GM12878 (cell line): Measurements from ENCODE around the gene VAV2. TPM values are rescaled to one million over a fixed set of nuclear protein-coding genes. Genes with fewer than 3 reads are reported as not detected.

Experiments
- ASH2L ChIP-seq: fragments of 300-600, 200-600 bp; sonication (generic); IDR thresholded peaks from 2 replicates; pipeline ENCODE4 v1.6.1; 2017; ENCODE audit warnings: low read depth, mild to moderate bottlenecking, borderline replicate concordance
- BCL11A ChIP-seq: IDR thresholded peaks from 2 replicates; pipeline ENCODE4 v1.6.1; 2011; ENCODE audit warnings: low read depth, low read length
- BMI1 ChIP-seq: fragments of 450-650 bp; IDR thresholded peaks from 2 replicates; pipeline ENCODE4 v1.6.1; 2016; ENCODE audit warnings: mild to moderate bottlenecking, moderate library complexity, borderline replicate concordance
- CUX1 ChIP-seq: IDR thresholded peaks from 2 replicates; pipeline ENCODE4 v1.6.1; 2012; ENCODE audit warnings: improper control_type of control experiment, low read depth, low read length; ENCODE audit not compliant: insufficient replicate concordance
- FOXM1 ChIP-seq: IDR thresholded peaks from 2 replicates; pipeline ENCODE4 v1.6.1; 2012; ENCODE audit warnings: low read depth, mild to moderate bottlenecking, inconsistent platforms, low read length, moderate library complexity
- IKZF1 ChIP-seq: fragments of 450-650 bp; conservative IDR thresholded peaks from 2 replicates; pipeline ENCODE4 v1.6.1; 2017; ENCODE audit warnings: antibody characterized with exemption, mild to moderate bottlenecking
- NFIC ChIP-seq: IDR thresholded peaks from 2 replicates; pipeline ENCODE4 v1.6.1; 2012; ENCODE audit warnings: low read depth, mild to moderate bottlenecking, inconsistent platforms, low read length, moderate library complexity
- ZNF687 ChIP-seq: fragments of 450-650 bp; IDR thresholded peaks from 2 replicates; pipeline ENCODE4 v1.6.1; 2017; ENCODE audit warnings: mild to moderate bottlenecking, moderate library complexity
- polyA plus RNA-seq, 11 experiments: library from polyadenylated mRNA; depleted of rRNA in 4 of 11; unstranded in 6 of 11; stranded (reverse) in 5 of 11; fragments of >200 nt; fragmentation: Nextera tagmentation in 4 of 11; fragmentation: Illumina TruSeq in 1 of 11; extraction: Ambion mirVana in 4 of 11; extraction: Trizol in 1 of 11; gene quantifications; 1 replicate in 1 of 11; 2 replicates in 10 of 11; pipeline versions ENCODE4 v1.2.1 to v1.2.3, GENCODE V29; 2011 to 2016; ENCODE audit warnings: inconsistent platforms in 2 of 11, missing spikeins in 2 of 11, low read depth in 1 of 11
- total RNA-seq, 4 experiments: library from RNA; depleted of rRNA in 3 of 4; stranded (reverse); fragments of >200 nt in 3 of 4; fragmentation: Illumina TruSeq in 1 of 4; extraction: Trizol in 1 of 4; gene quantifications; 2 replicates each; pipeline versions ENCODE4 v1.2.1 to v1.2.3, GENCODE V29; 2013 to 2021
- TF ChIP-seq, protein P1 (sequence below): fragments of 450-650 bp; IDR thresholded peaks from 2 replicates; pipeline ENCODE4 v1.6.1; 2014; ENCODE audit warnings: mild to moderate bottlenecking
- TF ChIP-seq, protein P2 (sequence below): fragments of 450-650 bp; IDR thresholded peaks from 2 replicates; pipeline ENCODE4 v1.6.1; 2016; ENCODE audit warnings: mild to moderate bottlenecking
- TF ChIP-seq, protein P3 (sequence below), 3 experiments: IDR thresholded peaks in 2 of 3; conservative IDR thresholded peaks in 1 of 3; 2 replicates each; pipeline ENCODE4 v1.5.1; 2011; ENCODE audit warnings: low read depth in 3 of 3, low read length in 3 of 3, mild to moderate bottlenecking in 3 of 3, control low read depth in 2 of 3, moderate library complexity in 2 of 3, inconsistent platforms in 1 of 3, mixed read lengths in 1 of 3; ENCODE audit not compliant: control insufficient read depth in 2 of 3, insufficient read depth in 1 of 3; ENCODE audit errors: extremely low read depth in 1 of 3

VAV2 gene
- total and polyA plus RNA-seq, 10 of the 15 experiments (the other 5 are each of a cell fraction or from before 2014, with no cell fraction given): 0.13 to 43.9 (median 16.9) TPM

- no peak for TF ChIP-seq ZNF687
- TF ChIP-seq FOXM1: no peak
- TF ChIP-seq BMI1: no peak
- no peak for TF ChIP-seq CUX1
- TF ChIP-seq, protein P1, sequence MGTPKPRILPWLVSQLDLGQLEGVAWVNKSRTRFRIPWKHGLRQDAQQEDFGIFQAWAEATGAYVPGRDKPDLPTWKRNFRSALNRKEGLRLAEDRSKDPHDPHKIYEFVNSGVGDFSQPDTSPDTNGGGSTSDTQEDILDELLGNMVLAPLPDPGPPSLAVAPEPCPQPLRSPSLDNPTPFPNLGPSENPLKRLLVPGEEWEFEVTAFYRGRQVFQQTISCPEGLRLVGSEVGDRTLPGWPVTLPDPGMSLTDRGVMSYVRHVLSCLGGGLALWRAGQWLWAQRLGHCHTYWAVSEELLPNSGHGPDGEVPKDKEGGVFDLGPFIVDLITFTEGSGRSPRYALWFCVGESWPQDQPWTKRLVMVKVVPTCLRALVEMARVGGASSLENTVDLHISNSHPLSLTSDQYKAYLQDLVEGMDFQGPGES: no peak
- no peak for TF ChIP-seq BCL11A
- no peak for TF ChIP-seq NFIC
- no peak for TF ChIP-seq ASH2L
- no peak for TF ChIP-seq IKZF1
- TF ChIP-seq, protein P2, sequence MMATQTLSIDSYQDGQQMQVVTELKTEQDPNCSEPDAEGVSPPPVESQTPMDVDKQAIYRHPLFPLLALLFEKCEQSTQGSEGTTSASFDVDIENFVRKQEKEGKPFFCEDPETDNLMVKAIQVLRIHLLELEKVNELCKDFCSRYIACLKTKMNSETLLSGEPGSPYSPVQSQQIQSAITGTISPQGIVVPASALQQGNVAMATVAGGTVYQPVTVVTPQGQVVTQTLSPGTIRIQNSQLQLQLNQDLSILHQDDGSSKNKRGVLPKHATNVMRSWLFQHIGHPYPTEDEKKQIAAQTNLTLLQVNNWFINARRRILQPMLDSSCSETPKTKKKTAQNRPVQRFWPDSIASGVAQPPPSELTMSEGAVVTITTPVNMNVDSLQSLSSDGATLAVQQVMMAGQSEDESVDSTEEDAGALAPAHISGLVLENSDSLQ: no peak
- TF ChIP-seq, protein P3, sequence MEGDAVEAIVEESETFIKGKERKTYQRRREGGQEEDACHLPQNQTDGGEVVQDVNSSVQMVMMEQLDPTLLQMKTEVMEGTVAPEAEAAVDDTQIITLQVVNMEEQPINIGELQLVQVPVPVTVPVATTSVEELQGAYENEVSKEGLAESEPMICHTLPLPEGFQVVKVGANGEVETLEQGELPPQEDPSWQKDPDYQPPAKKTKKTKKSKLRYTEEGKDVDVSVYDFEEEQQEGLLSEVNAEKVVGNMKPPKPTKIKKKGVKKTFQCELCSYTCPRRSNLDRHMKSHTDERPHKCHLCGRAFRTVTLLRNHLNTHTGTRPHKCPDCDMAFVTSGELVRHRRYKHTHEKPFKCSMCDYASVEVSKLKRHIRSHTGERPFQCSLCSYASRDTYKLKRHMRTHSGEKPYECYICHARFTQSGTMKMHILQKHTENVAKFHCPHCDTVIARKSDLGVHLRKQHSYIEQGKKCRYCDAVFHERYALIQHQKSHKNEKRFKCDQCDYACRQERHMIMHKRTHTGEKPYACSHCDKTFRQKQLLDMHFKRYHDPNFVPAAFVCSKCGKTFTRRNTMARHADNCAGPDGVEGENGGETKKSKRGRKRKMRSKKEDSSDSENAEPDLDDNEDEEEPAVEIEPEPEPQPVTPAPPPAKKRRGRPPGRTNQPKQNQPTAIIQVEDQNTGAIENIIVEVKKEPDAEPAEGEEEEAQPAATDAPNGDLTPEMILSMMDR (IDR thresholded peaks at IDR 0.05 in 2 of 3, conservative IDR thresholded peaks at IDR 0.05 in 1 of 3; ENCODE audit: control insufficient read depth in 2 of 3, extremely low read depth in 1 of 3, insufficient read depth in 1 of 3, low read depth in 3 of 3, low read length in 3 of 3): no peak
These were observed 13.3 kb upstream of the VAV2 start (continued) for GRCh38 chr9:134005381-134005780.
